NCI-H1436 treated with DMSO at 0.1 percent for 48 hours (cell line): ENCODE measurements around the gene ALDH5A1.
"Not testable (repeated sequence)": the region's sequence is repeated elsewhere in the genome, so short reads cannot be mapped to it uniquely, and the experiment has no call there.

Source experiments
- DNase-seq: peaks from one replicate; lab custom pipeline; 2025; lab: John Stamatoyannopoulos, UW

The ALDH5A1 gene

DNA sequence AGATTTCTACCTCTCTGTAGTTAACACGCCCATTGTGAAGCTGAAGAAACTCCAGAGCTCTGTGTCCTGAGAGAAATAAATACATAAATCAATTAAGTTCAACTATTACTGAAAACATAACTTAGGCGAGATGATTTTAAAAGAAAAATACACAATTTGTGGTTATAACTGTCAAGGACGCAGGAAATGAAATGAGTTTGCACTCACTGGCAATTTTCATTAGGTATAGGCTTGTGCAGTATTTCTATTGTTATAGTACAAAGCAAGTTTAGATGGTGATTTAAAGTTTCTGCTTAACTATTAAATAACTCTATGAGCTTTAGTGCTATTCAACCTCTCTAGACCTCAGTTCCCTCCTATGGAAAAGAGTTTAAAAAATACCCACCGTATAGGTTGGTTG, 8.7 kb upstream of the ALDH5A1 start:
- DNase-seq: no peak

DNA sequence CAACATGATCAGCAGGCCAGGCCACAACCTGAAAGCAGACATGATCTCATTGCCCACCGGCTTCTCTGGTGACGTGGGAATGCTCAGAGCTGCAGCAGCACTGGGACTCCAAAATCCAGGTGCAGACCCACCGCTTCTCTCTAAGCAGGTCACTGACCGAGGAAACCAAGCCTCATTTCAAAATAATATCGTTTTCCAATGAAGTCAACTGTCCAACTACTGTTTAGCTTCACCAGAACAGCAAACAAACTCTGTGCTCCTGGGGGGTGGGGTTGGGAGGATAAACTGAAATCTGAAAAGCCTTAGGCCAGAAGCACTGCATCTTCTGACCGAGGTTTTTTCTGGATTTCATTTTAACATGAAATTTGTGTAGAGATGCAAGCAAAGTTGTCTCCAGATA, 5.3 kb upstream of the ALDH5A1 start, which contains the start of gene GPLD1:
Gene GPLD1 (minus strand): TSS at position 109 of the 400 bp plus-strand sequence. CDS start 67 bp downstream, at position 42.
- no peak for DNase-seq

DNA sequence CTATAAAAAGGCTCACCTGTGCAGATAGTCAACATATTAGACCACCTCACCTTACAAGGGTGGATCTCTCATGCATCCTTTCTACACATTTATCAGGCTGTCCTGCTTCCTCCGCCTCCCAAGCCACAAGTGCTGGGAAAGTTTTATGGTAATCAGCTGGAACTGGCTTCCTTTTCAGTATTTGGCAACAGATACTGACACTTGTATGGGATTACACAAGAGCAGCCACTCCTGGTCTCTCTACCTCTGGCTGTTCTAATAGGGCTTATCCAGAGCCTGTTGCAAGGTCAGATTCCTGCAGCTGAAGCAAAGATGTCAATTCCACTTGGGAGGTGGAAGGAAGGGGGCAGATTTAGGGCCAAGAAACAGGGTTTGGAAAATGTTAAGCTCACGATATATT, 4.9 kb upstream of the ALDH5A1 start:
- DNase-seq: no peak

GRCh38 chr6:24490948-24491347, 3.8 kb upstream of the ALDH5A1 start:
- DNase-seq: no peak

DNA sequence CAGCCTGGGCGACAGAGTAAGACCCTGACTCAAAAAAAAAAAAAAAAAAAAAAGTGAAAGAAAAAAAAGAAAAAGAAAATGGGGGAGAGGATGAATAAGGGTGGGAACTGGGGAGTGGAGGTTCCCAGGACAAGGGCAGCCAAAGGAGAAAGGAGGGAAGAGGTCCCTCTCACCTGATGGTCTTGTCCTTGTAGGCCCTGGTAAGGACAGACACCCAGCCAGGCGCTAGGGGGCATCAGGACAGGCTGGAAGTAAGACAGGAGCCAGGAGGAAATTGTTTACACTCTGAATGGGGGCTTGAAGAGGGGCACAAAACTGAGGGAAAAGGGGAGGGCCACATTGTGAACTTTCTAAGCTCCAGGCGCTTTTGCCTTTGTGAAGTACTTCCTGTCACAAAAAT, 2.3 kb upstream of the ALDH5A1 start:
- no peak for DNase-seq

DNA sequence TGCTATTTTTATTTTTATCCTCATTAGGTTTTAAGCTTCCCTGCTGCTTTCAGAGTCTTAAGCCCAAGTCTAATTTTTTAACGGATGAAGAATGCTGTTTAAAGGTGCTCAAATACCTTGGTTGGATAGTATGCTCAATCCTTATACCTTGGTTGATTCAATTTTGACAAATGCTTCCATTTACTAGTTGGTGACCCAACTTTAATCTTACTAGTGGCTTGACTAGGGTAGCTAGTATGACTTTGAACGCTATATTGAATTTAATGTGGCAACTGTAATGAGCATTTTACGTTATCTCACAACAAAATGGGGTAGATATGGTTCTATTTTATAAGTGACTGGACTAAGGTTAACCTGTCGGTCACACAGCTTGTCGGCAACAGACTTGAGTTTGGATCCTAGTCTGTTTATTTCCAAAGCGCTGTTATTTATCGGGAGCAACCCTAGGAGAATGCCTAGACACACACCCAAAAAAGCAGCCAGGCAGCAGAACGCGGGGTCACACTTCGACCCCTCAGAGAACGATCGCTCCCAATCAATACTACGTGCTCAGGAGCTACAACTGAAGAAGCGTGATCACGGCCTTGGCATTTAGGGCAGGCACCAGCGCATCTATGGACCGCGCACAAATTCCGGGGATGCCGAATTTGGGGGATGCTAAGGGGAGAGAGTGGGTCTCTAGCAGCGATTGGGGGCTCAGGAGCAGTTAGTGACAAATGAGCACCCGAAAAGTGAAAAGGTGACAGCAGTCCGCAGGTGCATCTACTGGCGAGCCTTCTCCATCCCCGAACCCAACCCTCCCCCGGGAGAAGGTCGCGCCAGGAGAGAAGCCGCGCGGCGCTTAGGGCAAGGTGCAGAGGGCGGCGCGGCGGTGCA, 586 bp upstream of the ALDH5A1 start:
- no peak for DNase-seq

GRCh38 chr6:24497254-24497970, 2.6 kb downstream of the ALDH5A1 start:
- no peak for DNase-seq

DNA sequence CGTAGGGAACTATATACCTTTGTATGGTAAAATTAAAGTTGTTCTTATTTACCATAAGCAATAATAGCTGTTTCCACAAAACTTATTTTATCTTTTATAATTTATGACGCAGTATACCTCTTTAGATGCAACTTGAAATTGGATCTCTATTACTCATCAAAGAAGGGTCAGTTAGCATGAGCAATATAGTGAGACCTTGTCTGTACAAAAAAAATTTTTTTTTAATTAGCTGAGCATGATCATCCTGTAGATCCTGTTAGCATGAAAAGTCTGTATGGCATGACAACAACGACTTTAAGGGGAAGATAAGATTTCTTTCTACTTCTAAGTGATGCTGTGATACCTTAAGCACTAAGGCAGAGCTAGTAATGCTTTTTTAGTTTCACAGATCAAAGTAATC, 5.9 kb downstream of the ALDH5A1 start:
- no peak for DNase-seq

DNA sequence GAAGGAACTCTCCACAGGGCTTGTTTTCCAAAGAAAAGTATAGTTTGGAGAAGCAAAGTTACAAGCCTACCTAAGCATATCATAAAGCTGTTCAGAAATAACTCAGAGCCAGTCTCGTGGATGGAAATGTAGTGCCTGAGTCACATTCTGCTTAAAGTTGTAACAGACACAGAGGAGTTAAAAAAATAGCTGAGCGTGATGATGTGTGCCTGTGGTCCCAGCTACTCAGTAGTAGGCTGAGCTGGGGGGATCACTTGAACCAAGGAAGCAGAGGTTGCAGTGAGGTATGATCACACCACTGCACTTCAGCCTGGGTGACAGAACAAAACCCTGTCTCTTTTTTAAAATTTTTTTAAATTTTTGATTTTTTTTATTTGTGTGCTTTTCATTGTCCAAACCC, 6.6 kb downstream of the ALDH5A1 start:
- DNase-seq: no peak

DNA sequence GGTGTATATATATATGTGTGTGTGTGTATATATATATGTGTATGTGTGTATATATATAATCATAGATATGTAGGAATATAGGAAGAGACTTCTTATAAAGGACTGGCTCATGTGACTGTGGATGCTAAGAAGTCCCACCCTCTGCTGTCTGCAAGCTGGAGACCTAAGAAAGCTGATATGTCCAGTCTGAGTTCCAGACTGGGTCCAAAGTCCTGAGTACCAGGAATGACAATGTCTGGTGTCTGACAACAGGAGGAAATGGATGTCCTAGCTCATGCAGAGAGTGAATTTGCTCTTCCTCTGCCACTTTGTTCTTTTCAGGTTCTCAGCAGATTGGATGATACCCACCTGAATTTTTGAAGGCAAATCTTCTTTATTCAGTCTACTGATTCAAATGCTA, 7.1 kb downstream of the ALDH5A1 start:
- no peak for DNase-seq

- DNase-seq: no peak
Observed at GRCh38 chr6:24504287-24504648, 9.5 kb downstream of the ALDH5A1 start.

- DNase-seq: no peak
Observed at GRCh38 chr6:24504649-24505586, 10.1 kb downstream of the ALDH5A1 start.

DNA sequence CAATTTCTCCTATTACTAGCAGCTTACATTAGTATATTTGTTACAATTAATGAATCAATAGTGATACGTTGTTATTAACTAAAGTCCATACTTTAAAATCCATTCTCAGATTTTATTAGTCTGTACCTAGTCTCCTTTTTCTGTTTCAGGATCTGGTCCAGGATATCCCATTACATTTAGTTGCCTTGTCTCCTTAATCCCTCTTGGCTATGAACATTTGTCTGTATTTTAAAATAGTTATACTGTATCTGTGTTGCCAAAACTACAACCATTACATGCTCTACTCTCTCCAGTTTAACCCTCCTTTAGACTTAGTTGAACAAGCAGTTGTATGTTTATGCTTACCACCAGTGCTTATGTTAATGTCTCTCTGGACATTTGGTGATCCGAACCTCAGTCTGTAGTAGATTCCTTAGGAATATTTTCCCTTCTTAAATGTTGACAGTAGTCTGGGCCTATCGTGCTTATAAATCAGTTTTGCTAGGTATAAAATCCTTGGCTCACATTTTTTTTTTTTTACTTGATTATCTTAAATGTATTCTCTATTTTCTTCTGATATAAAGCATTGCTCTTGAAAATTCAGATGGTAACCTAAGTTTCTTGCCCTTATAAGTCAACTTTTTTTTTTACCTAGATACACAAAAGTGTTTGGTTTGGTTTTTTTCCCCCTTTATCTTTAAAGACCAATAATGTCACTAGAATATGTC, 12.2 kb downstream of the ALDH5A1 start:
- DNase-seq: no peak

- not testable (repeated sequence) for DNase-seq
Observed at GRCh38 chr6:24511976-24512375, 17.2 kb downstream of the ALDH5A1 start.

DNA sequence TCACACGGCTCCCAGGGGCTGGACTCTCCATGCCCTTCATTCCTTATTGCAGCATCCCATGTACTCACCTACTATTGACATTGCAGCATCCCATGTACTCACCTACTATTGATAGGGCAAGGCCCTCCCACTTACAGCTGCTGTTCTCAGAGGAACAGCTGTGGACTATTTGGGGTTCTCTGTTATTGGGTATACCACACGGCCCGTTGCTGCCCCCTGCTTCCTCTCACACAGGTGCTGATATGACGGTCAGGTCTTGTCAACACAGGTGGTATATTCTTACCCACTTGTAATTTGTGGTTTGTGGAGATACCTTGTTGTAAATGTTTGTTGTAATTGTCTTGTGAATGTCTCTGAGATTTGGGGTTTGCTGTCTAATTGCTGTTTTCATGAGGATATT, 18.8 kb downstream of the ALDH5A1 start:
- no peak for DNase-seq

DNA sequence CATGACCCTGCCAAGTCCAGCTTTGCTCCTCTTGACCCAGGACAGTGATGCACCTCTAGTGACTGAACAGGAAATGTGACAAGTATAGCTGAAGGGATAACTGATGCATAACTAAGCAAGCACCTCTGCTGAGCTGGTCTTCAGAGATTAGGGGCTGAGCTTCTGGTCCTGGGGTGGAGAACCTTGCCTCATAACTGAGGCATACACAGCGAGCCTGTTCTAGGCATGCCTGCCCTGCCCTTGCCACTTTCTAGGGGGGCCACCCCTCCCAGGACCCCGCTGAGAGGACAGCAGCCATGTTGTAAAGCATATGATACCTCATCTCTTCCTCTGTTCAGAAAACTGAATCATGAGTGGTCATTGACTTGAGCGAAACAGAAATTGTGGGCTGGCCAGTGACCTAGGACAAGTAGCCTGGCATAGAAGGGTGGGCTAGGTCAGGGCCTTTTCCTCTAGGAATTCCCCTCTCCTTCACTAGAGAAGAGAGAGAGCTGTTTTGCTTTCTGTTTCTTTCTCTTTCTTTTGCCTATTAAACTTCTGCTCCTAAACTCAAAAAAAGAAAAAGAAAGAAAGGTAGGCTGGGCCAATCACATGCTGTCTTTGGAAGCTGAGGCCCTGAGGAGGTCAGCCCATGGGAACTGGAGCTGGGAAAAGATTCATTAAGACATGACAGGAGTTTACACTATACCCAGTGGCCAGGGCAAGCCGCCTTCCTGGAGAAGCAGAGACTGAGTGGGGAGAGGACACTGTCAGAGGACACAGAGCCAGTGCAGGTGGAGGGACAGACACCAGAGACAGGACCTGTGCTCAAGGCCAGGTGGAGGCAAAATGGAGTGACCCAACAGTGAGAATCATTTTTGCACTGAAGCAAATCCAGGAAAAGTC, 23.1 kb downstream of the ALDH5A1 start:
- DNase-seq: no peak

DNA sequence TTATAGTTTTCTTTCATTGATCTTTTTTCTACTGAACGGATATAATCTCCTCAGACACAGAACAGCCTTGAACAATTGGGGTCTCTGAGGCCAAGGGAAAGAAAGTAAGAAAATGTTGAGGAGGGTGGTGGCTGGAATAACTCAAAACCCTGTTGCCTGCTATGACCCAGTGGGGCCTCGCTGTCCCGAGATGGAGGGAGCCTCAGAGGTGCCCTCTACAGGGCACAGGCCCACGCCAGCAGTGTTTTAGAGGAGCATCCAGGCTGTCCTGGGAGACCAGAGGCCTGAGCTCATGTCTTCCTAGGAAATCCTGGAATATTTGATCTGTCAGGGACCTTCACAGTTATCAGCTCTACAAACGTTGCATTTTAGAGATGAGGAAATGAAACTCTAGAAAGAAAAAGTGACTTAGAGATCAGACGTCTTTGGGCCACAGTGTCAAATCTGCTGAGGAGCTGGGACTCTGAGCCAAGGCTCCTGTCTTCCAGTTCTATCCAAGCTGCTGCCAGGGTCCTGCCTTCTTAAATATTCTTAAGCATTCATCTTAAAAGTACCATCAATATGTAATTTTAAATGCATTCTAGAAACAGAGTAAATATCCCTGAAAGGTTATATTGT, 26.3 kb downstream of the ALDH5A1 start:
- no peak for DNase-seq

DNA sequence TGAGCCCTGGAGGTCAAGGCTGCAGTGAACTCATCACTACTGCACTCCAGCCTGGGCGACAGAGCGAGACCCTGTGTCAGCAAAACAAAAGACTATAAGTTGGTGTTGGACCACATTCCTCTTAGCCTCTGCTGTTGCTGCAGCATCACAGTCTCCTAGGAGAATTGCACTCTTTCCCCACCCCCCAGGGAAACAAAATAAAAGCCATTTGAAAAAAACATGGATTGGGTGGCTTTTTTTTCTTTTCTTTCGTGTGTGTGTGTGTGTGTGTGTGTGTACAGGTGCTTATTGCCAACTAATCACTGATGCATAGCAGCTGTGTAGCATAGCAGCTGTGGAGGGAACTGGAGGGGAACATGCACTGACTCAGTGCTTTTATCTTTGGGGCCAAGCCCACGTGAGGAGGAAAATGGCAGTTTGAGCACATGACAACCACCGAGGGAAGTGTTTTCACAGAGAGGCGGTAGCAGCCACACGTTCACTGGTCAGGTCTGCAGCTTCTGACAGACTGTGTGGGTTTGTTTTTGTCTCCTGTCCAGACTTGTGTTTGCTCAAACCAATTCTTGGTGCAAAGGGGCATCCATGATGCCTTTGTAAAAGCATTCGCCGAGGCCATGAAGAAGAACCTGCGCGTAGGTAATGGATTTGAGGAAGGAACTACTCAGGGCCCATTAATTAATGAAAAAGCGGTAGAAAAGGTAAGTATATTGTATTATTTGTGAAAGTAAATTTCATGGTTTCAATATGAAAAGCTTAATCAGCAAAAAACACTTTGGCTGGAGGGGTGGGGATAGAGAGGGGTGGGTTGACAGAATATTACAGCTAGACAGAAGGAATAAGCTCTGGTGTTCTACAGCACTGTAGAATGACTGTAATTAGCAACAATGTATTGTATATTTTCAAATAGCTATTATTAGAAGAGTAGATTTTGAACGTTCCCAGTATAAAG, 27.7 kb downstream of the ALDH5A1 start:
- DNase-seq: no peak

- no peak for DNase-seq
Observed at GRCh38 chr6:24524329-24524728, 29.6 kb downstream of the ALDH5A1 start.
